Measurements from ENCODE around the gene COL15A1.

Gene COL15A1

GRCh38 chr9:98951967-98952366, 8.3 kb downstream of the COL15A1 start:
- no peak for FAIRE-seq

GRCh38 chr9:98953581-98954243, 10.0 kb downstream of the COL15A1 start:
- FAIRE-seq: no peak

- FAIRE-seq: no peak
Measured at GRCh38 chr9:98954244-98954610, 10.5 kb downstream of the COL15A1 start.

- FAIRE-seq: no peak
Measured at GRCh38 chr9:98955259-98955658, 11.6 kb downstream of the COL15A1 start.

GRCh38 chr9:98957826-98958225, 14.1 kb downstream of the COL15A1 start:
- FAIRE-seq: no peak

- no peak for FAIRE-seq
Measured at GRCh38 chr9:98958271-98958984, 14.7 kb downstream of the COL15A1 start.

GRCh38 chr9:98960409-98960808, 16.7 kb downstream of the COL15A1 start:
- FAIRE-seq: no peak

- FAIRE-seq: no peak
Measured at GRCh38 chr9:98961513-98962180, 17.9 kb downstream of the COL15A1 start.

GRCh38 chr9:98962181-98962560, 18.5 kb downstream of the COL15A1 start:
- no peak for FAIRE-seq

GRCh38 chr9:98962861-98963260, 19.2 kb downstream of the COL15A1 start:
- FAIRE-seq: no peak

- FAIRE-seq: no peak
Measured at GRCh38 chr9:98964201-98964600, 20.5 kb downstream of the COL15A1 start.

- no peak for FAIRE-seq
Measured at GRCh38 chr9:98964911-98965336, 21.2 kb downstream of the COL15A1 start.

- FAIRE-seq: no peak
Measured at GRCh38 chr9:98966676-98967075, 23.0 kb downstream of the COL15A1 start.

- FAIRE-seq: no peak
Measured at GRCh38 chr9:98967257-98967656, 23.6 kb downstream of the COL15A1 start.

GRCh38 chr9:98967680-98968079, 24.0 kb downstream of the COL15A1 start:
- FAIRE-seq: no peak

GRCh38 chr9:98968601-98969337, 25.1 kb downstream of the COL15A1 start:
- FAIRE-seq: no peak

- no peak for FAIRE-seq
Measured at GRCh38 chr9:98970532-98971041, 26.9 kb downstream of the COL15A1 start.

GRCh38 chr9:98971168-98971914, 27.6 kb downstream of the COL15A1 start:
- no peak for FAIRE-seq

- FAIRE-seq: no peak
Measured at GRCh38 chr9:98971915-98972223, 28.2 kb downstream of the COL15A1 start.

GRCh38 chr9:98972716-98973115, 29.0 kb downstream of the COL15A1 start:
- FAIRE-seq: no peak

GRCh38 chr9:98973171-98973570, 29.5 kb downstream of the COL15A1 start:
- no peak for FAIRE-seq

- no peak for FAIRE-seq
Measured at GRCh38 chr9:98973576-98973975, 29.9 kb downstream of the COL15A1 start.

GRCh38 chr9:98974106-98974505, 30.4 kb downstream of the COL15A1 start:
- FAIRE-seq: no peak

Data from islet of Langerhans (tissue), 1 donor.